Left colon (tissue), 2 donors: Measurements from ENCODE around the gene NNAT. TPM values are rescaled to one million over a fixed set of nuclear protein-coding genes. Genes with fewer than 3 reads are reported as not detected.

Source experiments
- total RNA-seq, 2 donors: library from RNA; stranded (reverse); fragmentation: NEBNext Ultra II Directional; extraction: Animal tissue kit (Norgen Biotek cat#: 25700); gene quantifications; one replicate each; pipeline ENCODE4 v1.2.1, GENCODE V29; 2021
- donor health status: DM: no; HTN: no; CAD: no.
- donor health status: DM: yes; HTN: yes; CAD: no.

Gene NNAT
- total RNA-seq, 2 donors from 2014 or later: 3.4 TPM; not detected in 1

Other genes with a start within 250 kb of the NNAT start
- gene MANBAL, start 231.6 kb upstream of the NNAT start, total RNA-seq: 10 to 100 TPM; 35.3 to 37.2 TPM
- gene SRC, start 175.1 kb upstream of the NNAT start, total RNA-seq: 100 to 1,000 TPM; 117 to 121 TPM
- 100 to 1,000 TPM in 1 of 2 donors, 10 to 100 TPM in 1; 98.9 to 104 TPM for gene BLCAP, start 6.6 kb downstream of the NNAT start, total RNA-seq
- 10 to 100 TPM; 35.0 to 37.6 TPM for gene CTNNBL1, start 172.8 kb downstream of the NNAT start, total RNA-seq